GM23338 (cell line): ENCODE results near the gene QKI. TPM values are rescaled to one million over a fixed set of nuclear protein-coding genes. Genes with fewer than 3 reads are reported as not detected.

Source experiments
- ATAC-seq: fragments of 200-7000 bp; cut with Tn5 transposase; 3 replicates; pipeline ENCODE4 v1.9.1; 2020
- DNase-seq: peaks from one replicate; pipeline ENCODE4 v3.0.0-alpha.2; 2015; ENCODE audit warnings: low spot score
- H2AFZ ChIP-seq: fragments of 200-600 bp; sonication (generic); 2 replicates; pipeline ENCODE4 v1.8.0; 2016; ENCODE audit warnings: antibody characterized with exemption, mild to moderate bottlenecking, moderate library complexity
- H3F3A ChIP-seq: fragments of 200-600 bp; sonication (generic); replicated peaks from 2 replicates; pipeline ENCODE4 v1.8.0; 2017; ENCODE audit warnings: antibody characterized with exemption, mixed run types, low read depth
- H3K27ac ChIP-seq: fragments of 200-600 bp; sonication (generic); 2 replicates; pipeline ENCODE4 v1.6.1; 2016; ENCODE audit warnings: low read depth
- H3K27me3 ChIP-seq: fragments of 200-600 bp; sonication (generic); 2 replicates; pipeline ENCODE4 v1.8.0; 2016; ENCODE audit warnings: mild to moderate bottlenecking, mixed run types, moderate library complexity; ENCODE audit not compliant: insufficient read depth
- H3K36me3 ChIP-seq: fragments of 200-600 bp; sonication (generic); 2 replicates; pipeline ENCODE4 v1.8.0; 2016; ENCODE audit warnings: mild to moderate bottlenecking; ENCODE audit not compliant: insufficient read depth
- H3K4me1 ChIP-seq: fragments of 200-600 bp; sonication (generic); 2 replicates; pipeline ENCODE4 v1.8.0; 2016; ENCODE audit warnings: mild to moderate bottlenecking, moderate library complexity; ENCODE audit not compliant: insufficient read depth
- H3K4me2 ChIP-seq: fragments of 200-600 bp; sonication (generic); 2 replicates; pipeline ENCODE4 v1.7.1; 2017; ENCODE audit warnings: mixed run types
- H3K4me3 ChIP-seq: fragments of 200-600 bp; sonication (generic); 2 replicates; pipeline ENCODE4 v1.6.1; 2016; ENCODE audit warnings: mixed run types
- H3K79me2 ChIP-seq: fragments of 200-600 bp; sonication (generic); replicated peaks from 2 replicates; pipeline ENCODE4 v1.8.0; 2017; ENCODE audit warnings: mild to moderate bottlenecking; ENCODE audit not compliant: insufficient read depth
- H3K9me2 ChIP-seq: fragments of 200-600 bp; sonication (generic); 2 replicates; pipeline ENCODE4 v1.8.0; 2017; ENCODE audit not compliant: insufficient read depth
- H4K20me1 ChIP-seq: fragments of 200-600 bp; sonication (generic); replicated peaks from 2 replicates; pipeline ENCODE4 v1.8.0; 2017; ENCODE audit warnings: mild to moderate bottlenecking; ENCODE audit not compliant: insufficient read depth
- H3K27ac Mint-ChIP-seq: 2 replicates; pipeline ENCODE4 v1.8.0; 2020; ENCODE audit warnings: inconsistent platforms, mild to moderate bottlenecking, moderate library complexity, mixed read lengths
- H3K27me3 Mint-ChIP-seq: 3 replicates; pipeline ENCODE4 v1.8.0; 2022; ENCODE audit warnings: low read depth, mild to moderate bottlenecking, moderate library complexity, mixed read lengths, inconsistent platforms; ENCODE audit not compliant: insufficient read depth, poor library complexity
- H3K36me3 Mint-ChIP-seq: 3 replicates; pipeline ENCODE4 v1.8.0; 2021; ENCODE audit warnings: low read depth, mild to moderate bottlenecking, inconsistent platforms, moderate library complexity, mixed read lengths
- H3K4me1 Mint-ChIP-seq: 3 replicates; pipeline ENCODE4 v1.8.0; 2020; ENCODE audit warnings: mild to moderate bottlenecking, inconsistent platforms, mixed read lengths
- H3K4me3 Mint-ChIP-seq: 3 replicates; pipeline ENCODE4 v1.8.0; 2021; ENCODE audit warnings: moderate library complexity, mild to moderate bottlenecking, inconsistent platforms, mixed read lengths
- H3K9me3 Mint-ChIP-seq: 3 replicates; pipeline ENCODE4 v1.8.0; 2020; ENCODE audit warnings: moderate library complexity, mild to moderate bottlenecking, inconsistent platforms, mixed read lengths
- CREB1 ChIP-seq: fragments of 250-450 bp; sonication (Bioruptor Pico); IDR thresholded peaks from 2 replicates; pipeline ENCODE4 v1.5.0; 2020; ENCODE audit warnings: low read depth, mild to moderate bottlenecking, moderate library complexity
- EZH2 ChIP-seq: fragments of 200-600 bp; sonication (generic); IDR thresholded peaks from one replicate; pipeline ENCODE4 v1.8.0; 2017; ENCODE audit warnings: antibody characterized with exemption, mild to moderate bottlenecking, low read depth; ENCODE audit not compliant: unreplicated experiment
- EZH2phosphoT487 ChIP-seq: fragments of 200-600 bp; sonication (generic); IDR thresholded peaks from one replicate; pipeline ENCODE4 v1.8.1; 2018; ENCODE audit warnings: antibody characterized with exemption; ENCODE audit not compliant: unreplicated experiment
- JUNB ChIP-seq: IDR thresholded peaks from one replicate; pipeline ENCODE4 v1.6.1; 2016; ENCODE audit warnings: antibody characterized with exemption; ENCODE audit not compliant: unreplicated experiment
- NANOG ChIP-seq: IDR thresholded peaks from 2 replicates; pipeline ENCODE4 v1.6.1; 2016; ENCODE audit warnings: antibody characterized with exemption, borderline replicate concordance
- POLR2AphosphoS5 ChIP-seq: IDR thresholded peaks from 2 replicates; pipeline ENCODE4 v1.6.1; 2016; ENCODE audit warnings: antibody characterized with exemption, low read depth
- STAT1 ChIP-seq: IDR thresholded peaks from one replicate; pipeline ENCODE4 v1.6.1; 2016; ENCODE audit warnings: antibody characterized with exemption; ENCODE audit not compliant: unreplicated experiment
- ZNF114 ChIP-seq: fragments of 250-450 bp; sonication (Bioruptor Pico); IDR thresholded peaks from 2 replicates; pipeline ENCODE4 v1.5.0; 2020; ENCODE audit warnings: mild to moderate bottlenecking, moderate library complexity
- ZNF331 ChIP-seq: fragments of 250-450 bp; sonication (Bioruptor Pico); IDR thresholded peaks from 2 replicates; pipeline ENCODE4 v1.5.0; 2020; ENCODE audit warnings: low read depth, mild to moderate bottlenecking, moderate library complexity
- polyA plus RNA-seq: library from polyadenylated mRNA; unstranded; fragments of >200 nt; fragmentation: Nextera tagmentation; extraction: Ambion mirVana; gene quantifications from 2 replicates; pipeline ENCODE4 v1.2.1, GENCODE V29; 2016
- total RNA-seq: library from RNA; depleted of rRNA; stranded (reverse); fragments of >200 nt; shearing (Covaris generic); gene quantifications from 2 replicates; pipeline ENCODE4 v1.2.3, GENCODE V29; 2014
- TF ChIP-seq, protein P1 (sequence below), 2 experiments: fragments of 200-600 bp in 1 of 2; sonication (generic) in 1 of 2; conservative IDR thresholded peaks; 2 replicates each; pipeline versions ENCODE4 v1.5.1 to v1.6.1; 2016 to 2017; ENCODE audit warnings: antibody characterized with exemption in 2 of 2, low read depth in 2 of 2, mild to moderate bottlenecking in 2 of 2, moderate library complexity in 1 of 2
- TF ChIP-seq, protein P2 (sequence below): IDR thresholded peaks from 2 replicates; pipeline ENCODE4 v1.6.1; 2016; ENCODE audit warnings: antibody characterized with exemption
- TF ChIP-seq, protein P3 (sequence below): IDR thresholded peaks from one replicate; pipeline ENCODE4 v1.6.1; 2018; ENCODE audit warnings: antibody characterized with exemption; ENCODE audit not compliant: unreplicated experiment

QKI gene
- total and polyA plus RNA-seq, 2 experiments from 2014 or later: 60.8 to 159 TPM

DNA sequence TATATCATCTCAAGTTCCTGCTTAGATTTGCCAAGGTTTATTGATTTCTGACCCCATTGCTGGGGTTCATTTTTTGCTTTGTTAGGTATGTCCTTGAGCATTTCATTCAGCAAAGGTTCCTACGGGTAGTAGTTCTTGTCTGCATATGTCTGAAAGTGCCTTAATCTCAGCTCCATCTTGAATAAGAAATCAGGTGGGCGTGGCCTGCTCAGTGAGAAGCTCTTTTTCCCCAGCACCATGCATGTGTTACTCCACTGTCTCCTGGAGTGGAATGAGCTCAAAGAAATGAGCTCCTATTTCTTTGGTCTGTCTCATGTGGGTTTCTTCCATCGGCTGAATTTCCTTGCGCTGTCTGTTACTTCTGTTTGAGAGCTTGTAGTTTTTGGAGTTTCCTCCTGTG lies 201.9 kb downstream of the QKI start:
- Mint-ChIP-seq H3K9me3 (no peaks in the 10 kb centered on the region; the same call in 2 of the 3 replicates), H3K27me3 (no peaks in the 10 kb centered on the region)
- TF ChIP-seq EZH2phosphoT487 (no peak), STAT1 (no peak), ZNF331 (no peak), CREB1 (no peak), JUNB (no peak), NANOG (no peak), POLR2AphosphoS5 (no peak), EZH2 (no peak)
- TF ChIP-seq, protein P1, sequence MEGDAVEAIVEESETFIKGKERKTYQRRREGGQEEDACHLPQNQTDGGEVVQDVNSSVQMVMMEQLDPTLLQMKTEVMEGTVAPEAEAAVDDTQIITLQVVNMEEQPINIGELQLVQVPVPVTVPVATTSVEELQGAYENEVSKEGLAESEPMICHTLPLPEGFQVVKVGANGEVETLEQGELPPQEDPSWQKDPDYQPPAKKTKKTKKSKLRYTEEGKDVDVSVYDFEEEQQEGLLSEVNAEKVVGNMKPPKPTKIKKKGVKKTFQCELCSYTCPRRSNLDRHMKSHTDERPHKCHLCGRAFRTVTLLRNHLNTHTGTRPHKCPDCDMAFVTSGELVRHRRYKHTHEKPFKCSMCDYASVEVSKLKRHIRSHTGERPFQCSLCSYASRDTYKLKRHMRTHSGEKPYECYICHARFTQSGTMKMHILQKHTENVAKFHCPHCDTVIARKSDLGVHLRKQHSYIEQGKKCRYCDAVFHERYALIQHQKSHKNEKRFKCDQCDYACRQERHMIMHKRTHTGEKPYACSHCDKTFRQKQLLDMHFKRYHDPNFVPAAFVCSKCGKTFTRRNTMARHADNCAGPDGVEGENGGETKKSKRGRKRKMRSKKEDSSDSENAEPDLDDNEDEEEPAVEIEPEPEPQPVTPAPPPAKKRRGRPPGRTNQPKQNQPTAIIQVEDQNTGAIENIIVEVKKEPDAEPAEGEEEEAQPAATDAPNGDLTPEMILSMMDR (conservative IDR thresholded peaks at IDR 0.05; ENCODE audit: low read depth in 2 of 2): no peak
- TF ChIP-seq, protein P2, sequence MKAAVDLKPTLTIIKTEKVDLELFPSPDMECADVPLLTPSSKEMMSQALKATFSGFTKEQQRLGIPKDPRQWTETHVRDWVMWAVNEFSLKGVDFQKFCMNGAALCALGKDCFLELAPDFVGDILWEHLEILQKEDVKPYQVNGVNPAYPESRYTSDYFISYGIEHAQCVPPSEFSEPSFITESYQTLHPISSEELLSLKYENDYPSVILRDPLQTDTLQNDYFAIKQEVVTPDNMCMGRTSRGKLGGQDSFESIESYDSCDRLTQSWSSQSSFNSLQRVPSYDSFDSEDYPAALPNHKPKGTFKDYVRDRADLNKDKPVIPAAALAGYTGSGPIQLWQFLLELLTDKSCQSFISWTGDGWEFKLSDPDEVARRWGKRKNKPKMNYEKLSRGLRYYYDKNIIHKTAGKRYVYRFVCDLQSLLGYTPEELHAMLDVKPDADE: no peak

DNA sequence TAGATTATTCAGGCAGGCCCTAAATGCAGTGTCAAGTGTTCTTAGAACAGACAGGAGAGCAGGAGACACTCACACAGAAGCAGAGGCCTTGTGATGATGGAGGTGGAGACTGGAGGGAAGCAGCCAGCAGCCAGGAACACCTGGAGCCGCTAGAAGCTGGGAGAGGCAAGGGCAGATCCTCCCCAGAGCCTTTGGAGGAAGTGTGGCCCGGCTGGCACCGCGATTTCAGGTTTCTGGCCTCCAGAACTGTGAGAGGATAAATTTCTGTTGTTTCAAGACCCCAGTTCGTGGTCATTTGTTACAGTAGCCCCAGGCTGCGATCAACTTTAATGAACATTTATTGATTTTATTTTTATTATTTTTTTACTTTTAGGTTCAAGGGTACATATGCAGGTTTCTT lies 203.0 kb downstream of the QKI start:
- no peaks in the 10 kb centered on the region for H3K9me2 ChIP-seq
- H3K79me2 ChIP-seq: no peaks in the 10 kb centered on the region
- no peaks in the 10 kb centered on the region for H3K27me3 ChIP-seq
- Mint-ChIP-seq H3K36me3 (no peaks in the 10 kb centered on the region), H3K4me3 (no peak overlapping the region), H3K4me1 (no peaks in the 10 kb centered on the region; the same call in 2 of the 3 replicates), H3K27ac (no peak overlapping the region), H3K9me3 (no peaks in the 10 kb centered on the region; the same call in 1 of the 3 replicates), H3K27me3 (peaks cover 1% of the 10 kb centered on the region)
- DNase-seq: no peak
- no peak overlapping the region for H3K4me2 ChIP-seq
- H4K20me1 ChIP-seq: no peaks in the 10 kb centered on the region
- no peak overlapping the region for H2AFZ ChIP-seq
- no peak overlapping the region for H3K4me3 ChIP-seq
- no peaks in the 10 kb centered on the region for H3K36me3 ChIP-seq
- no peak overlapping the region for H3K27ac ChIP-seq
- H3F3A ChIP-seq: no peaks in the 10 kb centered on the region
- no peak for ATAC-seq
- H3K4me1 ChIP-seq: no peaks in the 10 kb centered on the region
- TF ChIP-seq, protein P1 (conservative IDR thresholded peaks at IDR 0.05; ENCODE audit: low read depth in 2 of 2): no peak
- TF ChIP-seq NANOG (no peak), JUNB (no peak), CREB1 (no peak), POLR2AphosphoS5 (no peak), ZNF331 (no peak), ZNF114 (CRISPR knock-in tag) (no peak), EZH2 (no peak), STAT1 (no peak), EZH2phosphoT487 (no peak)
- TF ChIP-seq, protein P3, sequence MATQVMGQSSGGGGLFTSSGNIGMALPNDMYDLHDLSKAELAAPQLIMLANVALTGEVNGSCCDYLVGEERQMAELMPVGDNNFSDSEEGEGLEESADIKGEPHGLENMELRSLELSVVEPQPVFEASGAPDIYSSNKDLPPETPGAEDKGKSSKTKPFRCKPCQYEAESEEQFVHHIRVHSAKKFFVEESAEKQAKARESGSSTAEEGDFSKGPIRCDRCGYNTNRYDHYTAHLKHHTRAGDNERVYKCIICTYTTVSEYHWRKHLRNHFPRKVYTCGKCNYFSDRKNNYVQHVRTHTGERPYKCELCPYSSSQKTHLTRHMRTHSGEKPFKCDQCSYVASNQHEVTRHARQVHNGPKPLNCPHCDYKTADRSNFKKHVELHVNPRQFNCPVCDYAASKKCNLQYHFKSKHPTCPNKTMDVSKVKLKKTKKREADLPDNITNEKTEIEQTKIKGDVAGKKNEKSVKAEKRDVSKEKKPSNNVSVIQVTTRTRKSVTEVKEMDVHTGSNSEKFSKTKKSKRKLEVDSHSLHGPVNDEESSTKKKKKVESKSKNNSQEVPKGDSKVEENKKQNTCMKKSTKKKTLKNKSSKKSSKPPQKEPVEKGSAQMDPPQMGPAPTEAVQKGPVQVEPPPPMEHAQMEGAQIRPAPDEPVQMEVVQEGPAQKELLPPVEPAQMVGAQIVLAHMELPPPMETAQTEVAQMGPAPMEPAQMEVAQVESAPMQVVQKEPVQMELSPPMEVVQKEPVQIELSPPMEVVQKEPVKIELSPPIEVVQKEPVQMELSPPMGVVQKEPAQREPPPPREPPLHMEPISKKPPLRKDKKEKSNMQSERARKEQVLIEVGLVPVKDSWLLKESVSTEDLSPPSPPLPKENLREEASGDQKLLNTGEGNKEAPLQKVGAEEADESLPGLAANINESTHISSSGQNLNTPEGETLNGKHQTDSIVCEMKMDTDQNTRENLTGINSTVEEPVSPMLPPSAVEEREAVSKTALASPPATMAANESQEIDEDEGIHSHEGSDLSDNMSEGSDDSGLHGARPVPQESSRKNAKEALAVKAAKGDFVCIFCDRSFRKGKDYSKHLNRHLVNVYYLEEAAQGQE: no peak
- TF ChIP-seq, protein P2: no peak

More for the DNA sequence above, 201.9 kb downstream of the QKI start:
- Mint-ChIP-seq H3K4me1 (no peaks in the 10 kb centered on the region; the same call in 2 of the 3 replicates), H3K36me3 (no peaks in the 10 kb centered on the region), H3K4me3 (no peak overlapping the region), H3K27ac (no peak overlapping the region)
- no peak for DNase-seq
- Histone ChIP-seq H3K36me3 (no peaks in the 10 kb centered on the region), H3K27ac (no peak overlapping the region), H2AFZ (peak overlapping the region; percentile 78; the same call in 1 of the 2 replicates), H3K4me2 (no peak overlapping the region), H3K9me2 (no peaks in the 10 kb centered on the region), H4K20me1 (no peaks in the 10 kb centered on the region), H3K4me3 (no peak overlapping the region), H3K4me1 (no peaks in the 10 kb centered on the region), H3K27me3 (no peaks in the 10 kb centered on the region), H3K79me2 (no peaks in the 10 kb centered on the region), H3F3A (no peaks in the 10 kb centered on the region)
- no peak for ATAC-seq
